Measurements from ENCODE around the gene RASEF. TPM values are rescaled to one million over a fixed set of nuclear protein-coding genes. Genes with fewer than 3 reads are reported as not detected.

The RASEF gene
- total and polyA plus RNA-seq, 2 of the 4 experiments (the other 2 are of a cell fraction) = under 0.01 to 0.05 TPM

DNA sequence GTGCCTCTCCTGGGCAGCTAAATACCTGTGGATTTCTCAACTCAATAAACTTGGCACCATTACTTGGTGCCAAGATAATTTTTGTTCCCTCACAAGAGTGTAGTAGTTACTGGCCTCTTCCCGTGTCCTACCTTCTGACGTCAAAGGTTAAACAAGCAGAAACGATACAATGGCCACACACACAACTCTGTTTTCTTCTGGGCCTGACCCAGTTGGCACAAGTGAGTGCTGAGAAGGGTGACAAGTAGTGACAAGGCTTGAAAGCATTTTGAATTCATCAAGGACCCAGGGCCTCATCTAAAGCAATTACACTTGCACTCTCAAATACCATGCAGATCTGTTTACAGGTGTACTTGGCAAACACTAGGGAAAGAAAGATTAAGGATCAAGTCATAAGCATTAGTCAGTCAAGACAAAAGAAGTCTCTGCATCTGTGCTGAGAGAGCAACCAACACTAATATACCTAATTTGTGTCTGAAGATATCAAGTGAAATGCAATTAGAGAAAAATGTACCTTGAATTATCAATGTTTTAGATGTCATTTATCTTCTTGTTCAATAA is 30.8 kb downstream of the RASEF start:
- CTCF ChIA-PET = interaction anchor here (1.6 kb wide), 1 partner anchor 10 kb away, joined by 3 read pairs; no protein-coding TSS in a partner anchor
- no peak overlapping the region for H2AK9ac ChIP-seq (replicated peaks; ENCODE audit: low read depth, low read length, poor library complexity)
- intact Hi-C loops (cut with micrococcal nuclease) = no loop called here

More for the DNA sequence above, 30.8 kb downstream of the RASEF start:
- H3K79me1 ChIP-seq (ENCODE audit: low read depth in 1 of 2, low read length in 2 of 2) = no peaks in the 10 kb centered on the region
- H2AFZ ChIP-seq (replicated peaks; ENCODE audit: low read length, poor library complexity) = no peak overlapping the region
- BruUV-seq (replicated peaks) = no TSS peak
- POLR2A ChIA-PET (ENCODE audit: unreplicated experiment) = no interaction called here
- H3K9ac ChIP-seq (ENCODE audit: low read depth, low read length) = no peak overlapping the region
- H4K8ac ChIP-seq (ENCODE audit: low read depth in 2 of 2, low read length in 2 of 2) = no peak overlapping the region
- no peak overlapping the region for H3K27ac ChIP-seq (ENCODE audit: insufficient read depth, low read length)
- H2BK20ac ChIP-seq (ENCODE audit: low read depth, low read length) = no peak overlapping the region
- H3K36me3 ChIP-seq (ENCODE audit: control insufficient read depth, insufficient read depth, low read length) = no peaks in the 10 kb centered on the region
- H2BK120ac ChIP-seq (ENCODE audit: low read depth, low read length) = no peak overlapping the region
- ATAC-seq (ENCODE audit: low read depth) (no peak), DNase-seq (no peak)
- dilution Hi-C loops (cut with HindIII; ENCODE audit: low sequenced_read_pairs, unreplicated experiment) (no loop called here), in situ Hi-C loops (cut with MboI; ENCODE audit: low sequenced_read_pairs) (no loop called here)
- no peak overlapping the region for H4K91ac ChIP-seq (ENCODE audit: insufficient read depth, low read depth, low read length)
- no peak overlapping the region for H2BK5ac ChIP-seq (ENCODE audit: low read depth, low read length, poor library complexity, severe bottlenecking)
- peaks cover 3% of the 10 kb centered on the region for H3K4me1 ChIP-seq (ENCODE audit: control insufficient read depth, insufficient read depth, low read length)
- WGBS, 2 experiments (ENCODE audit: extremely low coverage in 2 of 2, insufficient read length in 1 of 2) = no CpG with 5 or more reads among the region's 3 CpGs
- no peaks in the 10 kb centered on the region for H3K9me3 ChIP-seq (ENCODE audit: control insufficient read depth, insufficient read depth, low read length)
- H3K56ac ChIP-seq (ENCODE audit: extremely low read depth, insufficient read depth, low read length) = no peak overlapping the region
- H4K20me1 ChIP-seq (ENCODE audit: insufficient read depth, low read length) = no peaks in the 10 kb centered on the region
- TF ChIP-seq RCOR1 (IDR thresholded peaks at IDR 0.05; ENCODE audit: insufficient replicate concordance, low read length) (no peak), RFX5 (IDR thresholded peaks at IDR 0.05; ENCODE audit: low read depth, low read length) (no peak), RAD21 (IDR thresholded peaks at IDR 0.05; ENCODE audit: low read length) (no peak), CTCF (conservative IDR thresholded peaks at IDR 0.05; ENCODE audit: low read depth, low read length) (no peak), CHD1 (IDR thresholded peaks at IDR 0.05; ENCODE audit: low read depth, low read length) (no peak), BHLHE40 (IDR thresholded peaks at IDR 0.05; ENCODE audit: low read depth, low read length) (no peak), MXI1 (IDR thresholded peaks at IDR 0.05; ENCODE audit: borderline replicate concordance, low read depth, low read length) (no peak), CEBPB (IDR thresholded peaks at IDR 0.05; ENCODE audit: low read depth, low read length) (no peak)
- TF ChIP-seq, protein P1, sequence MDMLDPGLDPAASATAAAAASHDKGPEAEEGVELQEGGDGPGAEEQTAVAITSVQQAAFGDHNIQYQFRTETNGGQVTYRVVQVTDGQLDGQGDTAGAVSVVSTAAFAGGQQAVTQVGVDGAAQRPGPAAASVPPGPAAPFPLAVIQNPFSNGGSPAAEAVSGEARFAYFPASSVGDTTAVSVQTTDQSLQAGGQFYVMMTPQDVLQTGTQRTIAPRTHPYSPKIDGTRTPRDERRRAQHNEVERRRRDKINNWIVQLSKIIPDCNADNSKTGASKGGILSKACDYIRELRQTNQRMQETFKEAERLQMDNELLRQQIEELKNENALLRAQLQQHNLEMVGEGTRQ (IDR thresholded peaks at IDR 0.05; ENCODE audit: low read depth, low read length) = no peak
- no peak overlapping the region for H3K4me2 ChIP-seq (ENCODE audit: low read depth, low read length)
- H4K5ac ChIP-seq (ENCODE audit: low read depth, low read length) = no peak overlapping the region
- no peak overlapping the region for H2BK15ac ChIP-seq (ENCODE audit: low read depth, low read length)
- no peak overlapping the region for H3K18ac ChIP-seq (ENCODE audit: low read depth, low read length)
- H3K4me3 ChIP-seq (ENCODE audit: insufficient read depth, low read depth, low read length) = no peak overlapping the region
- no peaks in the 10 kb centered on the region for H3K27me3 ChIP-seq (ENCODE audit: control insufficient read depth, insufficient read depth, low read length)
- H3K4ac ChIP-seq (ENCODE audit: low read depth, low read length) = no peak overlapping the region
- H3K23ac ChIP-seq (ENCODE audit: low read depth, low read length) = no peak overlapping the region
- H2AK5ac ChIP-seq (ENCODE audit: low read depth, low read length) = no peak overlapping the region
- H3K14ac ChIP-seq (replicated peaks; ENCODE audit: low read depth, low read length) = no peak overlapping the region
- H3K9me1 ChIP-seq (ENCODE audit: insufficient read depth, low read length) = peaks cover 1% of the 10 kb centered on the region; the same call in 1 of the 2 replicates
